Gastroesophageal sphincter (tissue), 3 donors: ENCODE measurements around the gene RAD51C.

Experiments used
- EP300 ChIP-seq: sonication (generic); formaldehyde crosslinking; IDR thresholded peaks from one replicate; pipeline ENCODE4 v1.6.1; 2017; ENCODE audit warnings: antibody characterized with exemption, mild to moderate bottlenecking
- POLR2A ChIP-seq, 2 donors: fragments of 450-650 bp; IDR thresholded peaks; one replicate each; pipeline ENCODE4 v1.6.1; 2017; ENCODE audit warnings: antibody characterized with exemption in 2 of 2, mild to moderate bottlenecking in 2 of 2, moderate library complexity in 1 of 2
- POLR2AphosphoS5 ChIP-seq: sonication (generic); formaldehyde crosslinking; IDR thresholded peaks from one replicate; pipeline ENCODE4 v1.6.1; 2017; ENCODE audit warnings: antibody characterized with exemption
- TF ChIP-seq, protein P1 (sequence below), 4 experiments: fragments of 200-600 bp in 2 of 4; fragments of 450-650 bp in 2 of 4; sonication (generic) in 1 of 4; IDR thresholded peaks; one replicate each; pipeline ENCODE4 v1.5.1; 2017 to 2019; ENCODE audit warnings: antibody characterized with exemption in 4 of 4, mild to moderate bottlenecking in 2 of 4, moderate library complexity in 2 of 4

DNA sequence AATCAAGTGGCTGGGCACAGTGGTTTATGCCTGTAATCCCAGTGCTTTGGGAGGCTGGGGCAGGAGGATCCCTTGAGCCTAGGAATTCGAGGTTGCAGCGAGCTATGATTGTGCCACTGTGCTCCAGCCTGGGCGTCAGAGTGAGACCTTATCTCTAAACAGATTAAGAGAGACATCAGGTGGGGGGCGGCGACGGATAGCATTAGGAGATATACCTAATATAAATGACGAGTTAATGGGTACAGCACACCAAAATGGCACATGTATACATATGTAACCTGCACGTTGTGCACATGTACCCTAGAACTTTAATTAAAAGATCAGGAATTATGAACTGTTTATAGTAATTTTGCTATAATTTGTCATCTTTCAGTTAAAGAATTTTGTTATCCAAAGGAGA, 10.3 kb downstream of the RAD51C start:
- TF ChIP-seq POLR2AphosphoS5 (no peak), POLR2A (IDR thresholded peaks at IDR 0.05) (no peak), EP300 (no peak)
- TF ChIP-seq, protein P1, sequence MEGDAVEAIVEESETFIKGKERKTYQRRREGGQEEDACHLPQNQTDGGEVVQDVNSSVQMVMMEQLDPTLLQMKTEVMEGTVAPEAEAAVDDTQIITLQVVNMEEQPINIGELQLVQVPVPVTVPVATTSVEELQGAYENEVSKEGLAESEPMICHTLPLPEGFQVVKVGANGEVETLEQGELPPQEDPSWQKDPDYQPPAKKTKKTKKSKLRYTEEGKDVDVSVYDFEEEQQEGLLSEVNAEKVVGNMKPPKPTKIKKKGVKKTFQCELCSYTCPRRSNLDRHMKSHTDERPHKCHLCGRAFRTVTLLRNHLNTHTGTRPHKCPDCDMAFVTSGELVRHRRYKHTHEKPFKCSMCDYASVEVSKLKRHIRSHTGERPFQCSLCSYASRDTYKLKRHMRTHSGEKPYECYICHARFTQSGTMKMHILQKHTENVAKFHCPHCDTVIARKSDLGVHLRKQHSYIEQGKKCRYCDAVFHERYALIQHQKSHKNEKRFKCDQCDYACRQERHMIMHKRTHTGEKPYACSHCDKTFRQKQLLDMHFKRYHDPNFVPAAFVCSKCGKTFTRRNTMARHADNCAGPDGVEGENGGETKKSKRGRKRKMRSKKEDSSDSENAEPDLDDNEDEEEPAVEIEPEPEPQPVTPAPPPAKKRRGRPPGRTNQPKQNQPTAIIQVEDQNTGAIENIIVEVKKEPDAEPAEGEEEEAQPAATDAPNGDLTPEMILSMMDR (IDR thresholded peaks at IDR 0.05), result no peak
